Measurements from ENCODE around the gene ZNF133.

ZNF133 gene

DNA sequence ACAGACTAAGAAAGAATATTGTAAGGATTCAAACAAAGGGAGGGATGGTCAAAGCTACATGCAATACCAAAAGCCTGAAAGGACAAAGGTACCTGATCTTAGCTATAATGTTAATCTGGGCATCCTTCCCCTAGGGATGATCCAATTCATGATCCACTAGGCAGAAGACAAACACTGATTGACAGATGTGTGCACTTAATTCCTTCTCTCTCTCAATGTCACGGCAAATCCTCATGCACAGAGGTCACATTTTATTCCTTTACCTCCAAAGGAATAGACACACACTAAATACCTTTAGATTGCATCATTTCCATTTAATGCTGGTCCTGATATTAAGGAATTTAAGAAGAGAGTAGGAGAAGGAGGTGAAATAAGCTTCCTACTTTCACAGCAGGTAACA lies 73.4 kb downstream of the ZNF133 start:
- no peak for DNase-seq (ENCODE audit: low read depth)

DNA sequence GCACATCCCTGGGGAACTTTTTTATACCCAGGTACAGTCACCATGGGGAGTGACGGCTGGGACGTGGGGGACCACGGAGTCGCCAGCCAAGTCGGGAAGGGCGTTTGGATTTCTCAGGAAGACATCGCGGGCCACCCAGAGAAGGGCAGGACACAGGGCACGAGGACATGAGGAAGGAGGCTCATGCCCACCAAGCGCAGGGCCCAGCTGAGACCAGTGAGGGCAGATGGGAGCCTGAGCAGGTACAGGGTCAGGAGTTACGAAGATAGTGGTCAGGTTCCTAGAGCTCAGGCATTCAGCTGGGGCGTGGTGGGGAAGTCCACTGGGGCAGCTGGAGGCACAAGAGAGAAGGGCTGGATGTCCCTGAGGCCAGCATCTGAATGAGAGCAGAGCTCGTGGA lies 74.6 kb downstream of the ZNF133 start:
- DNase-seq (ENCODE audit: low read depth): no peak

DNA sequence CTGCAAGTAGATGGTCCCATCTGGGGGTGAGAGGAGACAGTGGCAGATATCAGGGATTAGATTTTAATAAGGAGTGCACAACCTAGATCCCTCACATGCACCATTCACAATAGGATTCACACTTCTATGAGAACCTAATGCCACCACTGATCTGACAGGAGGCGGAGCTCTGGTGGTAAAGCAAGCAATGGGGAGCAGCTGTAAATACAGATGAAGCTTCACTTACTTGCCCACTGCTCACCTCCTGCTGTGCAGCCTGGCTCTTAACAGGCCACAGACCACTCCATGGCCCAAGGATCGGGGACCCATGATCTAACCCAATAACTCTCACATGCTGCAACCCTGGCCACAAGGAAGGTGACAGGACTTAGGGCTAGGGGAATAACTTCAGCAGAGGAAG lies 75.4 kb downstream of the ZNF133 start:
- no peak for DNase-seq (ENCODE audit: low read depth)

DNA sequence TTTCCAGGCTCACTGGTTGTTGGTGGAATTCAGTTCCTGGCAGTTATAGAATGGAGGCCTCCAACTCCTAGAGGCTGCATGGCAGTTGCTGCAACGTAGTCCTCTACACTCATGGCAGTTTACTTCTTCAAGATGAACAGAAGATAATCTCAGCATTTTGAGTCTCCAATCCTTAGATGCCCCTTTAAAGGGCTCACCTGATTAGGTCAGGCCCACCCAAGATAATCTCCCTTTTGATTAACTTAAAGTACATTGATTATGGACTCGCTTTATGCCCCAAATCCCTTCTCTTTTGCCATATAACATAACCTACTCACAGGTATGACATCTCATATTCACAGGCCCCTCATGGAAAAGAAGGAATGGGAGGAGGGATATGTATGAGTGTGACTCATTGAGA lies 76.4 kb downstream of the ZNF133 start:
- DNase-seq (ENCODE audit: low read depth): no peak
